AG10803 (cell line): ENCODE measurements around the gene APBB2.

ENCODE experiments used
- DNase-seq: peaks from one replicate; pipeline ENCODE4 v3.0.0; 2010; ENCODE audit warnings: low read depth
- H3K4me3 ChIP-seq: 2 replicates; pipeline ENCODE4 v1.5.1; 2011; ENCODE audit warnings: mild to moderate bottlenecking, low read length, control low read depth
- TF ChIP-seq, protein P1 (sequence below): conservative IDR thresholded peaks from 2 replicates; pipeline ENCODE4 v1.5.1; 2011; ENCODE audit warnings: mild to moderate bottlenecking, low read length, control low read depth, inconsistent platforms

APBB2 gene

DNA sequence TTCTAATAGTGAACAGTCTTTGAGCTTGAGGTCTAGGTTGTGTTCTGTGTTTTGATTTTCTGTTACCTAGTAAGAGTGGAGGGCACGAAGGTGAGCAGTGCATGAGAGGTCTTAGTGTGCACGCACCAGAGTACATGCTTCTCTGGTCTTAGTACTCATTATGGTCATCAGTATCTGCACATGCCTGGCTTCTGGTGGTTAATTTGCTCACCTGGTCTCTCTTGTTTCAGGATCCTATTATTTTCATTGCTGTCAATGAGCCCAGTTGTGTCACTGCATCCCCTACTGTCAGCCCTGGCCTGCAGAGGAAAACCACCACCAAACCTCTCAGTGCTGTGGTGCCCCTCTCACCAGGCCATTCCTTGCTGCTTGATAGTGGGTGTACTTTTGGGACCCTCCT, 409.7 kb downstream of the APBB2 start:
- TF ChIP-seq, protein P1, sequence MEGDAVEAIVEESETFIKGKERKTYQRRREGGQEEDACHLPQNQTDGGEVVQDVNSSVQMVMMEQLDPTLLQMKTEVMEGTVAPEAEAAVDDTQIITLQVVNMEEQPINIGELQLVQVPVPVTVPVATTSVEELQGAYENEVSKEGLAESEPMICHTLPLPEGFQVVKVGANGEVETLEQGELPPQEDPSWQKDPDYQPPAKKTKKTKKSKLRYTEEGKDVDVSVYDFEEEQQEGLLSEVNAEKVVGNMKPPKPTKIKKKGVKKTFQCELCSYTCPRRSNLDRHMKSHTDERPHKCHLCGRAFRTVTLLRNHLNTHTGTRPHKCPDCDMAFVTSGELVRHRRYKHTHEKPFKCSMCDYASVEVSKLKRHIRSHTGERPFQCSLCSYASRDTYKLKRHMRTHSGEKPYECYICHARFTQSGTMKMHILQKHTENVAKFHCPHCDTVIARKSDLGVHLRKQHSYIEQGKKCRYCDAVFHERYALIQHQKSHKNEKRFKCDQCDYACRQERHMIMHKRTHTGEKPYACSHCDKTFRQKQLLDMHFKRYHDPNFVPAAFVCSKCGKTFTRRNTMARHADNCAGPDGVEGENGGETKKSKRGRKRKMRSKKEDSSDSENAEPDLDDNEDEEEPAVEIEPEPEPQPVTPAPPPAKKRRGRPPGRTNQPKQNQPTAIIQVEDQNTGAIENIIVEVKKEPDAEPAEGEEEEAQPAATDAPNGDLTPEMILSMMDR = no peak
- H3K4me3 ChIP-seq = no peak overlapping the region
- DNase-seq = no peak

DNA sequence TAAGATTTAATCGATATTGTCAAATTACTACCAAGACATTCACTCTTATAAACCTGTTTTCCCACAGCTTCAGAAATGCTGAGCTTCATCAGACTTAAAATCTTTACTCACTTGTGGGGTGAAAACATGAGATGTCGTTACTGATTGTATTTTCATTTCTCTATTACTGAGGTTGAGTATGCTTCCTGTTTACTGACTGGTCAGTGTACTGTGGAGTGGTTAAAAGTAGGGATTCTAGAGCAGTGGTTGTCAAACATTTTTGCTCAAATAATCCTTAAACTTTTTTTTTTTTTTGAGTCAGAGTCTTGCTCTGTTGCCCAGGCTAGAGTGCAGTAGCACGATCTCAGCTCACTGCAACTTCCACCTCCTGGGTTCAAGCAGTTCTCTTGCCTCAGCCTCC, 414.3 kb downstream of the APBB2 start:
- no peak overlapping the region for H3K4me3 ChIP-seq
- DNase-seq = no peak
- TF ChIP-seq, protein P1 = no peak

DNA sequence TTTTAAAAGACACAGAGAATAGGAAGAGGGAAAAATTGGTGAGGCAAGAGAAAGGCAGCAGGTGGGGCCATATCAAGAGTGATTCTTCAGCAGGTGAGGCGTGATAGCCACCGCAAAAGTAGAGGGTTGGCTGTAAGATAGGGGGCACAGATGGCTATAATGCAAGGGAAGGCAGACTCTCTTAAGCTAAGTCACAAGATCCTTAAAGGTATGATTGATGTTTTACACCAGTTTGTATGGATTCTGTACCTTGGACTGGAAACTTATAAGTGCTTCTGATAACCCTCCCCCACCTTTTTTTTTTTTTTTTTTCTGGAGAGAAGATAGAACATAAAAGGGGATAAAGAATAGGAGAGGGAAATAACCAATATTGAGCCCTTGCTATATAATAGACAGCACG, 424.6 kb downstream of the APBB2 start:
- no peak for DNase-seq
- TF ChIP-seq, protein P1 = no peak
- H3K4me3 ChIP-seq = no peak overlapping the region

DNA sequence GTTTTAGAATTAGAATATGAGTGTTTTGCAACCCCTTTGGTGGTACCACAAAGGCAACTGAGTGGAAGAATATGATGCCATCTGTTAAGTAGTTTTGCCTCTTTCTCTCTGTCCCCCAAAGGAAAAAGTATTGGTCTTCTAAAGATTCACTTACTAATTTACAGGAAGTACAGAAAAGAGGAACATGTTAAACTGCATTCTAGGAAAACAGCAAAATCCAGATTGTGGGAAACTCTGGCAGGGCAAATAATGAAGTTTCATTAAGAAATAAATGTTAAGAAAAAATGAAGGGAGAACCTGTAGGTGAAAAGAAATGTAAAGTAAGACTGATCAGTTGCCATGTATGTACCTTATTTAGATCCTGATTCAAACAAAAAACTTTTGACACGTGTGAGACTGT, 425.3 kb downstream of the APBB2 start:
- H3K4me3 ChIP-seq = no peak overlapping the region
- no peak for DNase-seq
- TF ChIP-seq, protein P1 = no peak

DNA sequence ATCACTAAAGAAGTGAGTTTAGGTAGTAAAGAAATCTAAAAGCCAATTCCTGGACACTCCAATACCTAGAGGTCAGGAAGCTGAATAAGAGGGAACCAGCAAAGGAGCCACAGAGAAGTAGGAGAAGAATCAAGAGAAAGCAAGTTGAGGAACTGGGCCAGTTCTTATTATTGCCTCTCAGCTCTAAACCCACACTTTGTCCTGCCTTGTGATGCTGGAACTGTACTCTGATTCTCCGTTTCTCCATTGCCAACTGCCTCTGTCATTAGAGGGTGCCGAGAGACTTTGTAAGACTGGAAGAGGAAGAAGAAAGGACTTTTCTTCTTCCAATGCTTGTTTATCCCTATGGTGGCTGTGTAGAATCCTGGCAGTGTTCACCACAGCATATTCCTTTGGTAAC, 426.0 kb downstream of the APBB2 start:
- TF ChIP-seq, protein P1 = no peak
- DNase-seq = no peak
- H3K4me3 ChIP-seq = no peak overlapping the region

DNA sequence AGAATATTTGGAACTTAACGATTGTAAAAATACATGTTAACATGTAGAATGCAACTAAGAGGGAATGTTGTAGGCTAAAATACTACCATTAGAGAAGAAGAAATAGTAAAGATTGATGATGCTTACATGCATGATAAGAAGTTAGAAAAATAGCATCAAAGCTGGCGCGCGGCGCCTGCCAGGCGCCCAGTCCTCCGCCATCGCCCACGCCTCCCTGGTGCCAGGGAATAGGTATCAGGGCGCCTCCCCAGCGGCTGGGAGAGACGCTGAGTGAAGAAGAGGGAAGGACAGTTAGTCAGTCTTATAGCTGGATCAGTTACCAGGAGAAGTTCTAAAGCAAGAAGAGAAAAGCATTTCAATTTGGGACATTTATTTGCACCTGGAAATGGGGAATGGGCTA, 428.6 kb downstream of the APBB2 start:
- no peak for DNase-seq
- no peak overlapping the region for H3K4me3 ChIP-seq
- TF ChIP-seq, protein P1 = no peak

DNA sequence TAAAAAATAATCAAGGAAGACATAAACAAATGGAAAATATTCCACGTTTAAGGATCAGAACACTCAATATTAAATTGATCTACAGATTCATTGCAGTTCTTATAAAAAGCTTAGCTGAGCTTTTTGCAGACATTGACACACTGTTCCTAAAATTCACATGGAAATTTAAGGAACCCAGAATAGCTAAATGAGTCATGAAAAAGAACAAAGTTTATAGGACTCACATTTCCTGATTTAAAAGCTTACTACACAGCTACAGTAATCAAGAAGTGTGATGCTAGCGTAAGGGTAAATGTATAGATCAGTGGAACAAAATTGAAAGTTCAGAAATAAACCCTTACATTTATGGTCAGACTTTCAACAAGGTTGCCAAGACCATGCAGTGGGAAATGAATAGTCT, 431.5 kb downstream of the APBB2 start:
- TF ChIP-seq, protein P1 = no peak
- DNase-seq = no peak
- no peak overlapping the region for H3K4me3 ChIP-seq
